GM18858 (cell line): ENCODE results near the gene KPNB1.
"Not testable (repeated sequence)": the region's sequence is repeated elsewhere in the genome, so short reads cannot be mapped to it uniquely, and the experiment has no call there.

Experiments used
- ATAC-seq: cut with Tn5 transposase; IDR thresholded peaks from one replicate; pipeline ENCODE4 v1.9.1; 2021; ENCODE audit not compliant: unreplicated experiment

Gene KPNB1

GRCh38 chr17:47676510-47677165 is 26.9 kb downstream of the KPNB1 start:
- ATAC-seq, result no peak

- no peak for ATAC-seq
These were observed 28.5 kb downstream of the KPNB1 start for GRCh38 chr17:47678196-47678595.

GRCh38 chr17:47682138-47682537 is 32.4 kb downstream of the KPNB1 start:
- no peak for ATAC-seq

GRCh38 chr17:47682727-47683126 is 33.0 kb downstream of the KPNB1 start:
- ATAC-seq, result not testable (repeated sequence)

GRCh38 chr17:47684025-47684424 is 34.3 kb downstream of the KPNB1 start:
- ATAC-seq, result no peak

GRCh38 chr17:47684535-47685193 is 34.9 kb downstream of the KPNB1 start:
- no peak for ATAC-seq

- no peak for ATAC-seq
These were observed 36.0 kb downstream of the KPNB1 start for GRCh38 chr17:47685556-47686275.

GRCh38 chr17:47686276-47686635 is 36.5 kb downstream of the KPNB1 start:
- ATAC-seq, result no peak

GRCh38 chr17:47686664-47687327 is 37.1 kb downstream of the KPNB1 start:
- no peak for ATAC-seq

- no peak for ATAC-seq
These were observed 37.6 kb downstream of the KPNB1 start for GRCh38 chr17:47687328-47687690.

- ATAC-seq, result no peak
These were observed 38.0 kb downstream of the KPNB1 start for GRCh38 chr17:47687748-47688147.

GRCh38 chr17:47690121-47690520 is 40.4 kb downstream of the KPNB1 start:
- ATAC-seq, result no peak

GRCh38 chr17:47692137-47692894 is 42.6 kb downstream of the KPNB1 start:
- no peak for ATAC-seq

GRCh38 chr17:47692895-47693730 is 43.4 kb downstream of the KPNB1 start:
- no peak for ATAC-seq

- no peak for ATAC-seq
These were observed 44.2 kb downstream of the KPNB1 start, which contains the start of gene TBKBP1 for GRCh38 chr17:47693731-47694580. TBKBP1 (plus strand) TSS chr17:47694161; CDS start chr17:47696113, 1,952 bp downstream.

- no peak for ATAC-seq
These were observed 45.1 kb downstream of the KPNB1 start for GRCh38 chr17:47694581-47695428.

- no peak for ATAC-seq
These were observed 46.0 kb downstream of the KPNB1 start for GRCh38 chr17:47695429-47696376.
